ENCODE measurements around the gene ALOX5. TPM values are rescaled to one million over a fixed set of nuclear protein-coding genes. Genes with fewer than 3 reads are reported as not detected.

Gene ALOX5
- total RNA-seq, 4 donors from 2014 or later: 13.7 to 46.4 (median 17.9) TPM

- Histone ChIP-seq H3K27me3 (peaks cover 32% of the 10 kb centered on the region), H3K4me1 (no peaks in the 10 kb centered on the region), H3K4me3 (no peak overlapping the region), H3K9me3 (no peaks in the 10 kb centered on the region), H3K36me3 (no peaks in the 10 kb centered on the region), H3K27ac (no peak overlapping the region)
- TF ChIP-seq CTCF (IDR thresholded peaks at IDR 0.05): no peak
- no peak for TF ChIP-seq EP300 (IDR thresholded peaks at IDR 0.05)
- no peak for TF ChIP-seq POLR2A (IDR thresholded peaks at IDR 0.05)
- no peak for TF ChIP-seq POLR2AphosphoS5 (IDR thresholded peaks at IDR 0.05)
- no peak for ATAC-seq
- 52 to 100% methylated on average over 1 to 6 of the region's 12 CpGs for WGBS, 2 donors (ENCODE audit: low coverage in 1 of 2)
Measured at GRCh38 chr10:45442662-45443061, 68.6 kb downstream of the ALOX5 start.

- no peak for ATAC-seq
- Histone ChIP-seq H3K36me3 (no peaks in the 10 kb centered on the region), H3K27me3 (peaks cover 32% of the 10 kb centered on the region), H3K4me1 (no peaks in the 10 kb centered on the region), H3K9me3 (no peaks in the 10 kb centered on the region), H3K4me3 (no peak overlapping the region), H3K27ac (no peak overlapping the region)
- whole genome bisulfite sequencing, 2 donors (ENCODE audit: low coverage in 1 of 2): 100% methylated on average over 4 of the region's 76 CpGs; no CpG with 5 or more reads in 1 of the 2 donors
- no peak for TF ChIP-seq CTCF (IDR thresholded peaks at IDR 0.05)
- no peak for TF ChIP-seq POLR2AphosphoS5 (IDR thresholded peaks at IDR 0.05)
Measured at GRCh38 chr10:45443101-45444009, 69.3 kb downstream of the ALOX5 start.

- H3K4me1 ChIP-seq: no peaks in the 10 kb centered on the region
- peaks cover 32% of the 10 kb centered on the region for H3K27me3 ChIP-seq
- H3K27ac ChIP-seq: no peak overlapping the region
- 100% methylated on average over 2 of the region's 24 CpGs; no CpG with 5 or more reads in 1 of the 2 donors for WGBS, 2 donors (ENCODE audit: low coverage in 1 of 2)
- H3K9me3 ChIP-seq: no peaks in the 10 kb centered on the region
- ATAC-seq: no peak
- H3K4me3 ChIP-seq: no peak overlapping the region
- no peaks in the 10 kb centered on the region for H3K36me3 ChIP-seq
- TF ChIP-seq CTCF (IDR thresholded peaks at IDR 0.05) (no peak), POLR2A (IDR thresholded peaks at IDR 0.05) (no peak), EP300 (IDR thresholded peaks at IDR 0.05) (no peak), POLR2AphosphoS5 (IDR thresholded peaks at IDR 0.05) (no peak)
Measured at GRCh38 chr10:45444022-45444421, 70.0 kb downstream of the ALOX5 start.

- Histone ChIP-seq H3K4me1 (no peaks in the 10 kb centered on the region), H3K27me3 (peaks cover 21% of the 10 kb centered on the region), H3K4me3 (no peak overlapping the region), H3K36me3 (no peaks in the 10 kb centered on the region), H3K9me3 (no peaks in the 10 kb centered on the region), H3K27ac (no peak overlapping the region)
- ATAC-seq: no peak
- TF ChIP-seq POLR2AphosphoS5 (IDR thresholded peaks at IDR 0.05): no peak
- TF ChIP-seq EP300 (IDR thresholded peaks at IDR 0.05): no peak
- no peak for TF ChIP-seq CTCF (IDR thresholded peaks at IDR 0.05)
- no peak for TF ChIP-seq POLR2A (IDR thresholded peaks at IDR 0.05)
- WGBS, 2 donors (ENCODE audit: low coverage in 1 of 2): 76 to 86% methylated on average over 6 to 11 of the region's 19 CpGs
Measured at GRCh38 chr10:45444976-45445898, 71.2 kb downstream of the ALOX5 start.
